IPS DF 6.9 (cell line): Measurements from ENCODE around the gene ZHX3.

Source experiments
- DNase-seq: peaks from one replicate; pipeline ENCODE4 v3.0.0-alpha.2; 2013; ENCODE audit warnings: low read depth, low spot score
- H3K27ac ChIP-seq: one replicate; pipeline ENCODE4 v1.5.1; 2013; ENCODE audit warnings: low read length, control low read depth
- H3K27me3 ChIP-seq: 2 replicates; pipeline ENCODE4 v1.6.1; 2013; ENCODE audit warnings: mild to moderate bottlenecking, low read length; ENCODE audit not compliant: control insufficient read depth, insufficient read depth
- H3K36me3 ChIP-seq: 2 replicates; pipeline ENCODE4 v1.6.1; 2013; ENCODE audit warnings: low read length; ENCODE audit not compliant: control insufficient read depth, insufficient read depth
- H3K4me1 ChIP-seq: 2 replicates; pipeline ENCODE4 v1.6.1; 2013; ENCODE audit warnings: low read length; ENCODE audit not compliant: control insufficient read depth, insufficient read depth
- H3K4me3 ChIP-seq: 2 replicates; pipeline ENCODE4 v1.5.1; 2013; ENCODE audit warnings: mild to moderate bottlenecking, low read length
- H3K9me3 ChIP-seq: 2 replicates; pipeline ENCODE4 v1.6.1; 2013; ENCODE audit warnings: low read length, inconsistent platforms; ENCODE audit not compliant: control insufficient read depth, insufficient read depth
- WGBS: extraction: QIAGEN DNeasy Blood & Tissue Kit; methylation state at CpG from one replicate; pipeline ENCODE4 v1.1.7; 2013; ENCODE audit warnings: mixed read lengths, missing lambda C conversion rate; ENCODE audit not compliant: insufficient read length, insufficient coverage; 5-methylcytosine and 5-hydroxymethylcytosine counted together

The ZHX3 gene

GRCh38 chr20:41259309-41259708 lies 58.2 kb downstream of the ZHX3 start:
- H3K36me3 ChIP-seq = no peaks in the 10 kb centered on the region
- no peaks in the 10 kb centered on the region for H3K4me1 ChIP-seq
- DNase-seq = no peak

GRCh38 chr20:41258474-41258873 lies 59.1 kb downstream of the ZHX3 start:
- H3K4me3 ChIP-seq = no peak overlapping the region
- no peak for DNase-seq
- no peaks in the 10 kb centered on the region for H3K36me3 ChIP-seq
- no peak overlapping the region for H3K27ac ChIP-seq
- H3K27me3 ChIP-seq = no peaks in the 10 kb centered on the region
- no peaks in the 10 kb centered on the region for H3K9me3 ChIP-seq
- WGBS = no CpG with 5 or more reads among the region's 3 CpGs
- H3K4me1 ChIP-seq = no peaks in the 10 kb centered on the region

More at GRCh38 chr20:41259309-41259708, 58.2 kb downstream of the ZHX3 start:
- H3K9me3 ChIP-seq = no peaks in the 10 kb centered on the region
- no peak overlapping the region for H3K4me3 ChIP-seq
- no peak overlapping the region for H3K27ac ChIP-seq
- no peaks in the 10 kb centered on the region for H3K27me3 ChIP-seq

GRCh38 chr20:41256516-41256915 lies 61.0 kb downstream of the ZHX3 start:
- no CpG with 5 or more reads among the region's 5 CpGs for WGBS

GRCh38 chr20:41255655-41256054 lies 61.9 kb downstream of the ZHX3 start:
- Histone ChIP-seq H3K4me3 (no peak overlapping the region), H3K9me3 (no peaks in the 10 kb centered on the region), H3K4me1 (no peaks in the 10 kb centered on the region), H3K36me3 (no peaks in the 10 kb centered on the region), H3K27ac (no peak overlapping the region), H3K27me3 (no peaks in the 10 kb centered on the region)
- WGBS = no CpG with 5 or more reads among the region's 1 CpG
- no peak for DNase-seq

More at GRCh38 chr20:41256516-41256915, 61.0 kb downstream of the ZHX3 start:
- no peaks in the 10 kb centered on the region for H3K27me3 ChIP-seq
- no peak overlapping the region for H3K27ac ChIP-seq
- DNase-seq = no peak
- no peaks in the 10 kb centered on the region for H3K9me3 ChIP-seq
- H3K4me3 ChIP-seq = no peak overlapping the region
- no peaks in the 10 kb centered on the region for H3K36me3 ChIP-seq
- H3K4me1 ChIP-seq = no peaks in the 10 kb centered on the region

- no peaks in the 10 kb centered on the region for H3K27me3 ChIP-seq
- H3K27ac ChIP-seq = no peak overlapping the region
- no peaks in the 10 kb centered on the region for H3K9me3 ChIP-seq
- H3K36me3 ChIP-seq = no peaks in the 10 kb centered on the region
- WGBS = no CpG with 5 or more reads among the region's 9 CpGs
- no peaks in the 10 kb centered on the region; the same call in 1 of the 2 replicates for H3K4me1 ChIP-seq
- peak; percentile 39 for DNase-seq
- H3K4me3 ChIP-seq = no peak overlapping the region
Observed at GRCh38 chr20:41249411-41250281, 67.9 kb downstream of the ZHX3 start.

- no peak overlapping the region for H3K27ac ChIP-seq
- no peaks in the 10 kb centered on the region for H3K27me3 ChIP-seq
- H3K9me3 ChIP-seq = no peaks in the 10 kb centered on the region
- no peak overlapping the region for H3K4me3 ChIP-seq
- no CpG with 5 or more reads among the region's 4 CpGs for WGBS
- no peaks in the 10 kb centered on the region for H3K36me3 ChIP-seq
- H3K4me1 ChIP-seq = no peaks in the 10 kb centered on the region; the same call in 1 of the 2 replicates
- no peak for DNase-seq
Observed at GRCh38 chr20:41248368-41249024, 69.0 kb downstream of the ZHX3 start.

GRCh38 chr20:41247523-41248367 lies 69.8 kb downstream of the ZHX3 start:
- Histone ChIP-seq H3K9me3 (no peaks in the 10 kb centered on the region), H3K4me3 (no peak overlapping the region), H3K27ac (no peak overlapping the region), H3K27me3 (no peaks in the 10 kb centered on the region), H3K4me1 (no peaks in the 10 kb centered on the region; the same call in 1 of the 2 replicates), H3K36me3 (no peaks in the 10 kb centered on the region)
- DNase-seq = no peak
- no CpG with 5 or more reads among the region's 7 CpGs for WGBS

GRCh38 chr20:41245086-41245707 lies 72.3 kb downstream of the ZHX3 start:
- WGBS = no CpG with 5 or more reads among the region's 2 CpGs
- no peak overlapping the region for H3K4me3 ChIP-seq
- H3K27me3 ChIP-seq = no peaks in the 10 kb centered on the region
- DNase-seq = peak; percentile 7
- H3K36me3 ChIP-seq = no peaks in the 10 kb centered on the region
- no peak overlapping the region for H3K27ac ChIP-seq
- no peaks in the 10 kb centered on the region; the same call in 1 of the 2 replicates for H3K4me1 ChIP-seq
- H3K9me3 ChIP-seq = no peaks in the 10 kb centered on the region

GRCh38 chr20:41242807-41243206 lies 74.7 kb downstream of the ZHX3 start:
- Histone ChIP-seq H3K27me3 (no peaks in the 10 kb centered on the region), H3K4me3 (no peak overlapping the region), H3K36me3 (no peaks in the 10 kb centered on the region), H3K4me1 (no peaks in the 10 kb centered on the region; the same call in 1 of the 2 replicates), H3K27ac (no peak overlapping the region), H3K9me3 (no peaks in the 10 kb centered on the region)
- no peak for DNase-seq
- no CpG with 5 or more reads among the region's 2 CpGs for WGBS

- Histone ChIP-seq H3K9me3 (no peaks in the 10 kb centered on the region), H3K4me3 (no peak overlapping the region), H3K27ac (no peak overlapping the region), H3K27me3 (no peaks in the 10 kb centered on the region), H3K36me3 (no peaks in the 10 kb centered on the region), H3K4me1 (no peaks in the 10 kb centered on the region; the same call in 1 of the 2 replicates)
- DNase-seq = no peak
- WGBS = no CpG with 5 or more reads among the region's 1 CpG
Observed at GRCh38 chr20:41242352-41242751, 75.2 kb downstream of the ZHX3 start.
